GM23338 (cell line): ENCODE measurements around the gene DONSON. TPM values are rescaled to one million over a fixed set of nuclear protein-coding genes. Genes with fewer than 3 reads are reported as not detected.
A peak's percentile ranks its signal among the peaks of the same experiment; 100 is the strongest.

Experiments used
- ATAC-seq: fragments of 200-7000 bp; cut with Tn5 transposase; 3 replicates; pipeline ENCODE4 v1.9.1; 2020
- DNase-seq: peaks from one replicate; pipeline ENCODE4 v3.0.0-alpha.2; 2015; ENCODE audit warnings: low spot score
- H2AFZ ChIP-seq: fragments of 200-600 bp; sonication (generic); 2 replicates; pipeline ENCODE4 v1.8.0; 2016; ENCODE audit warnings: antibody characterized with exemption, mild to moderate bottlenecking, moderate library complexity
- H3F3A ChIP-seq: fragments of 200-600 bp; sonication (generic); replicated peaks from 2 replicates; pipeline ENCODE4 v1.8.0; 2017; ENCODE audit warnings: antibody characterized with exemption, mixed run types, low read depth
- H3K27ac ChIP-seq: fragments of 200-600 bp; sonication (generic); 2 replicates; pipeline ENCODE4 v1.6.1; 2016; ENCODE audit warnings: low read depth
- H3K27me3 ChIP-seq: fragments of 200-600 bp; sonication (generic); 2 replicates; pipeline ENCODE4 v1.8.0; 2016; ENCODE audit warnings: mild to moderate bottlenecking, mixed run types, moderate library complexity; ENCODE audit not compliant: insufficient read depth
- H3K36me3 ChIP-seq: fragments of 200-600 bp; sonication (generic); 2 replicates; pipeline ENCODE4 v1.8.0; 2016; ENCODE audit warnings: mild to moderate bottlenecking; ENCODE audit not compliant: insufficient read depth
- H3K4me1 ChIP-seq: fragments of 200-600 bp; sonication (generic); 2 replicates; pipeline ENCODE4 v1.8.0; 2016; ENCODE audit warnings: mild to moderate bottlenecking, moderate library complexity; ENCODE audit not compliant: insufficient read depth
- H3K4me2 ChIP-seq: fragments of 200-600 bp; sonication (generic); 2 replicates; pipeline ENCODE4 v1.7.1; 2017; ENCODE audit warnings: mixed run types
- H3K4me3 ChIP-seq: fragments of 200-600 bp; sonication (generic); 2 replicates; pipeline ENCODE4 v1.6.1; 2016; ENCODE audit warnings: mixed run types
- H3K79me2 ChIP-seq: fragments of 200-600 bp; sonication (generic); replicated peaks from 2 replicates; pipeline ENCODE4 v1.8.0; 2017; ENCODE audit warnings: mild to moderate bottlenecking; ENCODE audit not compliant: insufficient read depth
- H3K9me2 ChIP-seq: fragments of 200-600 bp; sonication (generic); 2 replicates; pipeline ENCODE4 v1.8.0; 2017; ENCODE audit not compliant: insufficient read depth
- H4K20me1 ChIP-seq: fragments of 200-600 bp; sonication (generic); replicated peaks from 2 replicates; pipeline ENCODE4 v1.8.0; 2017; ENCODE audit warnings: mild to moderate bottlenecking; ENCODE audit not compliant: insufficient read depth
- H3K27ac Mint-ChIP-seq: 2 replicates; pipeline ENCODE4 v1.8.0; 2020; ENCODE audit warnings: inconsistent platforms, mild to moderate bottlenecking, moderate library complexity, mixed read lengths
- H3K27me3 Mint-ChIP-seq: 3 replicates; pipeline ENCODE4 v1.8.0; 2022; ENCODE audit warnings: low read depth, mild to moderate bottlenecking, moderate library complexity, mixed read lengths, inconsistent platforms; ENCODE audit not compliant: insufficient read depth, poor library complexity
- H3K36me3 Mint-ChIP-seq: 3 replicates; pipeline ENCODE4 v1.8.0; 2021; ENCODE audit warnings: low read depth, mild to moderate bottlenecking, inconsistent platforms, moderate library complexity, mixed read lengths
- H3K4me1 Mint-ChIP-seq: 3 replicates; pipeline ENCODE4 v1.8.0; 2020; ENCODE audit warnings: mild to moderate bottlenecking, inconsistent platforms, mixed read lengths
- H3K4me3 Mint-ChIP-seq: 3 replicates; pipeline ENCODE4 v1.8.0; 2021; ENCODE audit warnings: moderate library complexity, mild to moderate bottlenecking, inconsistent platforms, mixed read lengths
- H3K9me3 Mint-ChIP-seq: 3 replicates; pipeline ENCODE4 v1.8.0; 2020; ENCODE audit warnings: moderate library complexity, mild to moderate bottlenecking, inconsistent platforms, mixed read lengths
- CREB1 ChIP-seq: fragments of 250-450 bp; sonication (Bioruptor Pico); IDR thresholded peaks from 2 replicates; pipeline ENCODE4 v1.5.0; 2020; ENCODE audit warnings: low read depth, mild to moderate bottlenecking, moderate library complexity
- EZH2 ChIP-seq: fragments of 200-600 bp; sonication (generic); IDR thresholded peaks from one replicate; pipeline ENCODE4 v1.8.0; 2017; ENCODE audit warnings: antibody characterized with exemption, mild to moderate bottlenecking, low read depth; ENCODE audit not compliant: unreplicated experiment
- EZH2phosphoT487 ChIP-seq: fragments of 200-600 bp; sonication (generic); IDR thresholded peaks from one replicate; pipeline ENCODE4 v1.8.1; 2018; ENCODE audit warnings: antibody characterized with exemption; ENCODE audit not compliant: unreplicated experiment
- POLR2AphosphoS5 ChIP-seq: IDR thresholded peaks from 2 replicates; pipeline ENCODE4 v1.6.1; 2016; ENCODE audit warnings: antibody characterized with exemption, low read depth
- REST ChIP-seq: IDR thresholded peaks from one replicate; pipeline ENCODE4 v1.6.1; 2018; ENCODE audit warnings: antibody characterized with exemption; ENCODE audit not compliant: unreplicated experiment
- STAT1 ChIP-seq: IDR thresholded peaks from one replicate; pipeline ENCODE4 v1.6.1; 2016; ENCODE audit warnings: antibody characterized with exemption; ENCODE audit not compliant: unreplicated experiment
- polyA plus RNA-seq: library from polyadenylated mRNA; unstranded; fragments of >200 nt; fragmentation: Nextera tagmentation; extraction: Ambion mirVana; gene quantifications from 2 replicates; pipeline ENCODE4 v1.2.1, GENCODE V29; 2016
- total RNA-seq: library from RNA; depleted of rRNA; stranded (reverse); fragments of >200 nt; shearing (Covaris generic); gene quantifications from 2 replicates; pipeline ENCODE4 v1.2.3, GENCODE V29; 2014
- TF ChIP-seq, protein P1 (sequence below): IDR thresholded peaks from 2 replicates; pipeline ENCODE4 v1.6.1; 2016; ENCODE audit warnings: antibody characterized with exemption

Gene DONSON
- total and polyA plus RNA-seq, 2 experiments from 2014 or later = 32.9 to 35.2 TPM

DNA sequence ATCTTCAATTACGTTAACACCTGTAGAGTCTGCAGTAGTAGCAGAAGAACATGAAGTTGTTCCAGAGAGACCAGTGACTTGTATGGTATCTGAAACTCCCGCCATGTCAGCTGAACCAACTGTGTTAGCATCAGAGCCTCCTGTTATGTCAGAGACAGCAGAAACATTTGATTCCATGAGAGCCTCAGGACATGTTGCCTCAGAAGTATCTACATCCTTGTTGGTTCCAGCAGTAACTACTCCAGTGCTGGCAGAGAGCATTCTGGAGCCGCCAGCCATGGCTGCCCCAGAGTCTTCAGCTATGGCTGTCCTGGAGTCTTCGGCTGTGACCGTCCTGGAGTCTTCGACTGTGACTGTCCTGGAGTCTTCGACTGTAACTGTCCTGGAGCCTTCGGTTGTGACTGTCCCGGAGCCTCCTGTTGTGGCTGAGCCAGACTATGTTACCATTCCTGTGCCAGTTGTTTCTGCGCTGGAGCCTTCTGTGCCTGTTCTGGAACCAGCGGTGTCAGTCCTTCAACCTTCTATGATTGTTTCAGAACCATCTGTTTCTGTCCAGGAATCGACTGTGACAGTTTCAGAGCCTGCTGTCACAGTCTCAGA lies 35.4 kb downstream of the DONSON start:
- no peak overlapping the region for H3K27ac Mint-ChIP-seq
- peaks cover 96% of the 10 kb centered on the region for H3K79me2 ChIP-seq
- no peak for DNase-seq
- peaks cover 10% of the 10 kb centered on the region; the same call in 1 of the 2 replicates for H3F3A ChIP-seq
- ATAC-seq = no peak; the same call in 2 of the 3 replicates
- no peaks in the 10 kb centered on the region for H3K9me3 Mint-ChIP-seq
- H2AFZ ChIP-seq = no peak overlapping the region
- H4K20me1 ChIP-seq = peaks cover 58% of the 10 kb centered on the region
- H3K4me2 ChIP-seq = no peak overlapping the region
- H3K27me3 ChIP-seq = no peaks in the 10 kb centered on the region
- H3K4me3 Mint-ChIP-seq = no peak overlapping the region
- H3K36me3 Mint-ChIP-seq = peaks cover 97% of the 10 kb centered on the region
- H3K36me3 ChIP-seq = peaks cover 74% of the 10 kb centered on the region
- H3K4me3 ChIP-seq = no peak overlapping the region
- H3K9me2 ChIP-seq = no peaks in the 10 kb centered on the region
- H3K4me1 Mint-ChIP-seq = no peaks in the 10 kb centered on the region; the same call in 1 of the 3 replicates
- no peaks in the 10 kb centered on the region for H3K27me3 Mint-ChIP-seq
- no peaks in the 10 kb centered on the region for H3K4me1 ChIP-seq
- H3K27ac ChIP-seq = no peak overlapping the region
- TF ChIP-seq STAT1 (no peak), POLR2AphosphoS5 (no peak; the same call in 1 of the 2 replicates), CREB1 (CRISPR knock-in tag) (no peak)

DNA sequence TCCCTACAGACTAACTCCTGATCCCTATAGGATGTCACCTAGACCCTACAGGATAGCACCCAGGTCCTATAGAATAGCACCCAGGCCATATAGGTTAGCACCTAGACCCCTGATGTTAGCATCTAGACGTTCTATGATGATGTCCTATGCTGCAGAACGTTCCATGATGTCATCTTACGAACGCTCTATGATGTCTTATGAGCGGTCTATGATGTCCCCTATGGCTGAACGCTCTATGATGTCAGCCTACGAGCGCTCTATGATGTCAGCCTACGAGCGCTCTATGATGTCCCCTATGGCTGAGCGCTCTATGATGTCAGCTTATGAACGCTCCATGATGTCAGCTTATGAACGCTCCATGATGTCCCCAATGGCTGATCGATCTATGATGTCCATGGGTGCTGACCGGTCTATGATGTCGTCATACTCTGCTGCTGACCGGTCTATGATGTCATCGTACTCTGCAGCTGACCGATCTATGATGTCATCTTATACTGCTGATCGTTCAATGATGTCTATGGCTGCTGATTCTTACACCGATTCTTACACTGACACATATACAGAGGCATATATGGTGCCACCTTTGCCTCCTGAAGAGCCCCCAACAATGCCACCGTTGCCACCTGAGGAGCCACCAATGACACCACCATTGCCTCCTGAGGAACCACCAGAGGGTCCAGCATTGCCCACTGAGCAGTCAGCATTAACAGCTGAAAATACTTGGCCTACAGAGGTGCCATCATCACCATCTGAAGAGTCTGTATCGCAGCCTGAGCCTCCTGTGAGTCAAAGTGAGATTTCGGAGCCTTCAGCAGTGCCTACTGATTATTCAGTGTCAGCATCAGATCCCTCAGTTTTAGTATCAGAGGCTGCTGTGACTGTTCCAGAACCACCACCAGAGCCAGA lies 36.1 kb downstream of the DONSON start:
- no peak overlapping the region for H3K27ac Mint-ChIP-seq
- Histone ChIP-seq H3K79me2 (peaks cover 97% of the 10 kb centered on the region), H4K20me1 (peaks cover 52% of the 10 kb centered on the region), H3F3A (peaks cover 10% of the 10 kb centered on the region; the same call in 1 of the 2 replicates), H3K4me1 (no peaks in the 10 kb centered on the region), H3K36me3 (peaks cover 71% of the 10 kb centered on the region), H3K27me3 (no peaks in the 10 kb centered on the region), H3K4me3 (no peak overlapping the region), H3K9me2 (no peaks in the 10 kb centered on the region), H3K4me2 (no peak overlapping the region), H3K27ac (no peak overlapping the region), H2AFZ (no peak overlapping the region)
- TF ChIP-seq CREB1 (CRISPR knock-in tag) (peak; percentile 66; the same call in 1 of the 2 replicates), STAT1 (no peak)
- no peak for DNase-seq
- H3K4me1 Mint-ChIP-seq = no peaks in the 10 kb centered on the region; the same call in 1 of the 3 replicates
- no peak overlapping the region for H3K4me3 Mint-ChIP-seq
- no peak for ATAC-seq
- peaks cover 97% of the 10 kb centered on the region for H3K36me3 Mint-ChIP-seq
- H3K9me3 Mint-ChIP-seq = no peaks in the 10 kb centered on the region
- no peaks in the 10 kb centered on the region for H3K27me3 Mint-ChIP-seq

DNA sequence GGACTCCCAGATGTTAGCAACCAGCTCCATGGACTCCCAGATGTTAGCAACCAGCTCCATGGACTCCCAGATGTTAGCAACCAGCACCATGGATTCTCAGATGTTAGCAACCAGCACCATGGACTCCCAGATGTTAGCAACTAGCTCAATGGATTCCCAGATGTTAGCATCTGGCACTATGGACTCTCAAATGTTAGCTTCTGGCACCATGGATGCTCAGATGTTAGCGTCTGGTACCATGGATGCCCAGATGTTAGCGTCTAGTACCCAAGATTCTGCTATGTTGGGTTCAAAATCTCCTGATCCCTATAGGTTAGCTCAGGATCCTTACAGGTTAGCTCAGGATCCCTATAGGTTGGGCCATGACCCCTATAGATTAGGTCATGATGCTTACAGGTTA lies 36.8 kb downstream of the DONSON start:
- Histone ChIP-seq H3F3A (peaks cover 10% of the 10 kb centered on the region; the same call in 1 of the 2 replicates), H3K79me2 (peaks cover 98% of the 10 kb centered on the region), H3K4me2 (no peak overlapping the region), H3K4me3 (no peak overlapping the region), H3K4me1 (no peaks in the 10 kb centered on the region), H3K9me2 (no peaks in the 10 kb centered on the region), H4K20me1 (peaks cover 52% of the 10 kb centered on the region), H3K27ac (no peak overlapping the region), H3K36me3 (peaks cover 71% of the 10 kb centered on the region), H2AFZ (no peak overlapping the region), H3K27me3 (no peaks in the 10 kb centered on the region)
- H3K27ac Mint-ChIP-seq = no peak overlapping the region
- DNase-seq = no peak
- peaks cover 97% of the 10 kb centered on the region for H3K36me3 Mint-ChIP-seq
- no peaks in the 10 kb centered on the region for H3K27me3 Mint-ChIP-seq
- no peaks in the 10 kb centered on the region for H3K9me3 Mint-ChIP-seq
- ATAC-seq = no peak
- H3K4me3 Mint-ChIP-seq = no peak overlapping the region
- H3K4me1 Mint-ChIP-seq = no peaks in the 10 kb centered on the region; the same call in 1 of the 3 replicates
- no peak for TF ChIP-seq STAT1
- TF ChIP-seq EZH2 = no peak
- no peak for TF ChIP-seq EZH2phosphoT487
- TF ChIP-seq REST = no peak
- no peak for TF ChIP-seq POLR2AphosphoS5
- TF ChIP-seq, protein P1, sequence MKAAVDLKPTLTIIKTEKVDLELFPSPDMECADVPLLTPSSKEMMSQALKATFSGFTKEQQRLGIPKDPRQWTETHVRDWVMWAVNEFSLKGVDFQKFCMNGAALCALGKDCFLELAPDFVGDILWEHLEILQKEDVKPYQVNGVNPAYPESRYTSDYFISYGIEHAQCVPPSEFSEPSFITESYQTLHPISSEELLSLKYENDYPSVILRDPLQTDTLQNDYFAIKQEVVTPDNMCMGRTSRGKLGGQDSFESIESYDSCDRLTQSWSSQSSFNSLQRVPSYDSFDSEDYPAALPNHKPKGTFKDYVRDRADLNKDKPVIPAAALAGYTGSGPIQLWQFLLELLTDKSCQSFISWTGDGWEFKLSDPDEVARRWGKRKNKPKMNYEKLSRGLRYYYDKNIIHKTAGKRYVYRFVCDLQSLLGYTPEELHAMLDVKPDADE = no peak
